Measurements from ENCODE around the gene MNS1. TPM values are rescaled to one million over a fixed set of nuclear protein-coding genes. Genes with fewer than 3 reads are reported as not detected.

MNS1 gene, protein sequence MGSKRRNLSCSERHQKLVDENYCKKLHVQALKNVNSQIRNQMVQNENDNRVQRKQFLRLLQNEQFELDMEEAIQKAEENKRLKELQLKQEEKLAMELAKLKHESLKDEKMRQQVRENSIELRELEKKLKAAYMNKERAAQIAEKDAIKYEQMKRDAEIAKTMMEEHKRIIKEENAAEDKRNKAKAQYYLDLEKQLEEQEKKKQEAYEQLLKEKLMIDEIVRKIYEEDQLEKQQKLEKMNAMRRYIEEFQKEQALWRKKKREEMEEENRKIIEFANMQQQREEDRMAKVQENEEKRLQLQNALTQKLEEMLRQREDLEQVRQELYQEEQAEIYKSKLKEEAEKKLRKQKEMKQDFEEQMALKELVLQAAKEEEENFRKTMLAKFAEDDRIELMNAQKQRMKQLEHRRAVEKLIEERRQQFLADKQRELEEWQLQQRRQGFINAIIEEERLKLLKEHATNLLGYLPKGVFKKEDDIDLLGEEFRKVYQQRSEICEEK
- total RNA-seq (2014; rRNA removed) (2.6 and 4.3 TPM in 2 replicates), Bru-seq, nascent RNA (percentile 43 among the genes with signal in this experiment), BruChase-seq, experiment 1, labeled RNA remaining after a 6-hour chase (percentile 37 among the genes with signal in this experiment), BruChase-seq, experiment 2, labeled RNA remaining after a 2-hour chase (percentile 29 among the genes with signal in this experiment)
- long read RNA-seq, partial matches to known transcripts: 0 of 1 reads
- long read RNA-seq, other reads (novel, unspliced or antisense): 1 of 1 reads

GRCh38 chr15:56464893-56465520, at the start of gene MNS1:
MNS1 (minus strand) TSS chr15:56465137; CDS start chr15:56464972, 165 bp downstream.
- peak; percentile 99 for ATAC-seq
- Histone ChIP-seq H2AFZ (ENCODE audit: low read length) (peak within 1 kb of the TSS; percentile 96), H3K79me2 (ENCODE audit: low read length) (no peaks in the 10 kb centered on the region), H3K4me3 (ENCODE audit: low read length) (peak within 1 kb of the TSS; percentile 80), H3K27me3 (ENCODE audit: low read length) (no peaks in the 10 kb centered on the region), H3K9ac (ENCODE audit: low read length) (peak within 1 kb of the TSS; percentile 65), H3K27ac (ENCODE audit: low read length) (no peak within 1 kb of the TSS), H3K4me1 (ENCODE audit: insufficient read depth, low read length) (peaks cover 11% of the 10 kb centered on the region; the same call in 1 of the 2 replicates), H3K9me3 (ENCODE audit: low read length) (no peaks in the 10 kb centered on the region), H3K4me2 (ENCODE audit: low read length) (peak within 1 kb of the TSS; percentile 82), H3K36me3 (ENCODE audit: low read depth, low read length) (no peaks in the 10 kb centered on the region), H4K20me1 (ENCODE audit: low read length) (no peaks in the 10 kb centered on the region), H3K9me2 (replicated peaks; ENCODE audit: low read length) (no peaks in the 10 kb centered on the region), H3F3A (ENCODE audit: low read length, unreplicated experiment) (no peaks in the 10 kb centered on the region)
- TF ChIP-seq EZH2phosphoT487 (IDR thresholded peaks at IDR 0.05; ENCODE audit: borderline replicate concordance, low read length) (no peak), EZH2 (IDR thresholded peaks at IDR 0.05; ENCODE audit: low read length, unreplicated experiment) (no peak)
- TF ChIP-seq, protein P1, sequence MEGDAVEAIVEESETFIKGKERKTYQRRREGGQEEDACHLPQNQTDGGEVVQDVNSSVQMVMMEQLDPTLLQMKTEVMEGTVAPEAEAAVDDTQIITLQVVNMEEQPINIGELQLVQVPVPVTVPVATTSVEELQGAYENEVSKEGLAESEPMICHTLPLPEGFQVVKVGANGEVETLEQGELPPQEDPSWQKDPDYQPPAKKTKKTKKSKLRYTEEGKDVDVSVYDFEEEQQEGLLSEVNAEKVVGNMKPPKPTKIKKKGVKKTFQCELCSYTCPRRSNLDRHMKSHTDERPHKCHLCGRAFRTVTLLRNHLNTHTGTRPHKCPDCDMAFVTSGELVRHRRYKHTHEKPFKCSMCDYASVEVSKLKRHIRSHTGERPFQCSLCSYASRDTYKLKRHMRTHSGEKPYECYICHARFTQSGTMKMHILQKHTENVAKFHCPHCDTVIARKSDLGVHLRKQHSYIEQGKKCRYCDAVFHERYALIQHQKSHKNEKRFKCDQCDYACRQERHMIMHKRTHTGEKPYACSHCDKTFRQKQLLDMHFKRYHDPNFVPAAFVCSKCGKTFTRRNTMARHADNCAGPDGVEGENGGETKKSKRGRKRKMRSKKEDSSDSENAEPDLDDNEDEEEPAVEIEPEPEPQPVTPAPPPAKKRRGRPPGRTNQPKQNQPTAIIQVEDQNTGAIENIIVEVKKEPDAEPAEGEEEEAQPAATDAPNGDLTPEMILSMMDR (conservative IDR thresholded peaks at IDR 0.05; ENCODE audit: low read depth, low read length): no peak
- BruUV-seq (replicated peaks): no TSS peak
- ChIA-PET CTCF (interaction anchor here (0.6 to 0.7 kb wide), 3 partner anchors 25 to 213 kb away, joined by 3 read pairs; no protein-coding TSS in a partner anchor), POLR2A (ENCODE audit: unreplicated experiment) (no interaction called here)
- intact Hi-C loops (cut with micrococcal nuclease): no loop called here
- peak; percentile 95 for DNase-seq

DNA sequence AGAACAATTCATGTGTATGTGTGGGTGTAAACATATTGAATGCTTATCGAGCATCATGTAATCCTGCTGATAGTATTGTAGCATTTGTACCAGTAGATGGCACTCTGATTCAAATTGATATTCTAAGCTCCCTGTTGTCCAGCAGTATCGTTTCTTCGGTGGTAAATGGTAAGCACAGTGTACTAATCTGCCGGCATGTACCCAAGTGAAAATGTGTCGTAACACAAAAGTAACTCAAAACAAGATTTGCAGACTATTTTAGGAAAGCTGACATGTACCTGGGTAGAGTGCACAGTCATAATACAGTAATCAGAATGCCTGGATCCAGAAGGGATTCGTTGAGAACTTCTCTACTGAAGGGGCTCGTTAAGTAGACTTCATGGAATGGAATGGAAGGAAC, 31.7 kb upstream of the MNS1 start:
- Histone ChIP-seq H3K9ac (ENCODE audit: low read length) (no peak overlapping the region), H2AFZ (ENCODE audit: low read length) (peak overlapping the region; percentile 35; the same call in 1 of the 2 replicates), H3F3A (ENCODE audit: low read length, unreplicated experiment) (no peaks in the 10 kb centered on the region), H3K9me3 (ENCODE audit: low read length) (no peaks in the 10 kb centered on the region), H3K4me3 (ENCODE audit: low read length) (peak overlapping the region; percentile 40; the same call in 1 of the 2 replicates), H3K79me2 (ENCODE audit: low read length) (no peaks in the 10 kb centered on the region), H4K20me1 (ENCODE audit: low read length) (no peaks in the 10 kb centered on the region), H3K9me2 (replicated peaks; ENCODE audit: low read length) (no peaks in the 10 kb centered on the region), H3K4me2 (ENCODE audit: low read length) (peak overlapping the region; percentile 63), H3K4me1 (ENCODE audit: insufficient read depth, low read length) (peaks cover 23% of the 10 kb centered on the region; the same call in 1 of the 2 replicates), H3K27me3 (ENCODE audit: low read length) (no peaks in the 10 kb centered on the region), H3K36me3 (ENCODE audit: low read depth, low read length) (no peaks in the 10 kb centered on the region), H3K27ac (ENCODE audit: low read length) (no peak overlapping the region)
- DNase-seq (peak; percentile 73), ATAC-seq (peak; percentile 82)
- CTCF ChIA-PET: interaction anchor here (0.6 kb wide), 4 partner anchors 12 to 1012 kb away, joined by 3 to 7 read pairs (median 5); no protein-coding TSS in a partner anchor
- no TSS peak for BruUV-seq (replicated peaks)
- TF ChIP-seq, protein P1 (conservative IDR thresholded peaks at IDR 0.05; ENCODE audit: low read depth, low read length): peak; percentile 75
- no peak for TF ChIP-seq EZH2 (IDR thresholded peaks at IDR 0.05; ENCODE audit: low read length, unreplicated experiment)
- TF ChIP-seq EZH2phosphoT487 (IDR thresholded peaks at IDR 0.05; ENCODE audit: borderline replicate concordance, low read length): no peak
- intact Hi-C loops (cut with micrococcal nuclease): loop anchor here (2.0 to 10.0 kb wide), 5 partner anchors 148 to 716 kb away; partner anchors contain the start of gene ZNF280D
- POLR2A ChIA-PET (ENCODE audit: unreplicated experiment): no interaction called here

Measured in PC-3 (cell line).